ENCODE data around the gene IGSF3. TPM values are rescaled to one million over a fixed set of nuclear protein-coding genes. Genes with fewer than 3 reads are reported as not detected.

The IGSF3 gene
- total RNA-seq, 1 donor from 2014 or later, result 43.3 TPM

GRCh38 chr1:116686723-116687352 lies 19.3 kb upstream of the IGSF3 start:
- H3K4me1 Mint-ChIP-seq (ENCODE audit: low read depth), result peaks cover 4% of the 10 kb centered on the region
- no peak overlapping the region for H3K27ac Mint-ChIP-seq
- no peak for DNase-seq (ENCODE audit: low spot score, unreplicated experiment)
- no peaks in the 10 kb centered on the region for H3K36me3 Mint-ChIP-seq (ENCODE audit: insufficient read depth)
- TF ChIP-seq CTCF (IDR thresholded peaks at IDR 0.05; ENCODE audit: unreplicated experiment), result no peak
- no peak overlapping the region for H3K4me3 Mint-ChIP-seq (ENCODE audit: low read depth)
- H3K27me3 Mint-ChIP-seq, result peaks cover 5% of the 10 kb centered on the region
- H3K9me3 Mint-ChIP-seq (ENCODE audit: low read depth), result no peaks in the 10 kb centered on the region

GRCh38 chr1:116686175-116686574 lies 18.6 kb upstream of the IGSF3 start:
- H3K4me3 Mint-ChIP-seq (ENCODE audit: low read depth), result no peak overlapping the region
- no peaks in the 10 kb centered on the region for H3K36me3 Mint-ChIP-seq (ENCODE audit: insufficient read depth)
- peaks cover 4% of the 10 kb centered on the region for H3K4me1 Mint-ChIP-seq (ENCODE audit: low read depth)
- no peak for TF ChIP-seq CTCF (IDR thresholded peaks at IDR 0.05; ENCODE audit: unreplicated experiment)
- H3K27me3 Mint-ChIP-seq, result no peaks in the 10 kb centered on the region
- no peak for DNase-seq (ENCODE audit: low spot score, unreplicated experiment)
- H3K9me3 Mint-ChIP-seq (ENCODE audit: low read depth), result no peaks in the 10 kb centered on the region
- H3K27ac Mint-ChIP-seq, result no peak overlapping the region

GRCh38 chr1:116684575-116684974 lies 17.0 kb upstream of the IGSF3 start:
- H3K36me3 Mint-ChIP-seq (ENCODE audit: insufficient read depth), result no peaks in the 10 kb centered on the region
- no peak overlapping the region for H3K4me3 Mint-ChIP-seq (ENCODE audit: low read depth)
- H3K27me3 Mint-ChIP-seq, result no peaks in the 10 kb centered on the region
- TF ChIP-seq CTCF (IDR thresholded peaks at IDR 0.05; ENCODE audit: unreplicated experiment), result no peak
- peaks cover 4% of the 10 kb centered on the region for H3K4me1 Mint-ChIP-seq (ENCODE audit: low read depth)
- no peaks in the 10 kb centered on the region for H3K9me3 Mint-ChIP-seq (ENCODE audit: low read depth)
- no peak overlapping the region for H3K27ac Mint-ChIP-seq
- DNase-seq (ENCODE audit: low spot score, unreplicated experiment), result no peak

- Mint-ChIP-seq H3K9me3 (ENCODE audit: low read depth) (no peaks in the 10 kb centered on the region), H3K4me1 (ENCODE audit: low read depth) (peaks cover 9% of the 10 kb centered on the region), H3K4me3 (ENCODE audit: low read depth) (no peak overlapping the region), H3K36me3 (ENCODE audit: insufficient read depth) (no peaks in the 10 kb centered on the region), H3K27ac (no peak overlapping the region), H3K27me3 (no peaks in the 10 kb centered on the region)
- DNase-seq (ENCODE audit: low spot score, unreplicated experiment), result no peak
- TF ChIP-seq CTCF (IDR thresholded peaks at IDR 0.05; ENCODE audit: unreplicated experiment), result no peak
Observed at GRCh38 chr1:116682641-116683221, 15.2 kb upstream of the IGSF3 start.

DNA sequence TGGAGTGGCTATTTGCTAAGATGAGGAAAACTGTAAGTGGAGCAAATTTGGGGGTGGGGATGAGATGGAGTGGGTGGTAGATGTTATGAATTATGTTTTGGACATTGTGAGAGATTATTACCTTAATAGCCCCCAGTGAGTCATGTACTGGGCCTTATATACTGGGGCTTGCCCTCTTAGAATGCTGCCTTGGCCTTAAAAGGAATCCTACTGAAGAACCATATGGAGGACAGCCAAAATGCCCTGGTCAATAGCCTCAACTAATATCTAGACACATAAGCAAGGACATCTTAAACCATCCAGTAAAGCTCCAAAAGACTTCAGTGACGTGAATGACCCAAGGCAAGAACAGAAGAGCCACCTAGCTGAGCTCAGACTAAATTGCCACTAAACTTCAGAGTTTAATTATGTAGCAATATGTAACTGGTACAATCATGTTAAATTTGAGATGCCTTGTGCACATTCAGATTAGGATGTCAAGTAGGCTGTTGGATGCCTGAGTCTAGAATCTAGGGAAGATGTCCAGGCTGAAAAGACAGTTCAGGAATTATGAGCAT lies 13.9 kb upstream of the IGSF3 start:
- Mint-ChIP-seq H3K4me1 (ENCODE audit: low read depth) (peaks cover 5% of the 10 kb centered on the region), H3K9me3 (ENCODE audit: low read depth) (no peaks in the 10 kb centered on the region), H3K4me3 (ENCODE audit: low read depth) (no peak overlapping the region), H3K27ac (no peak overlapping the region), H3K36me3 (ENCODE audit: insufficient read depth) (no peaks in the 10 kb centered on the region), H3K27me3 (peaks cover under 1% of the 10 kb centered on the region)
- no peak for DNase-seq (ENCODE audit: low spot score, unreplicated experiment)
- TF ChIP-seq CTCF (IDR thresholded peaks at IDR 0.05; ENCODE audit: unreplicated experiment), result no peak
